Middle frontal gyrus (tissue), 1 donor: ENCODE data around the gene PTTG1IP.

ENCODE experiments used
- DNase-seq: peaks from one replicate; pipeline ENCODE4 v3.0.0-alpha.2; 2015; ENCODE audit warnings: low spot score; ENCODE audit errors: extremely low spot score

PTTG1IP gene

GRCh38 chr21:44896561-44897286 lies 23.2 kb upstream of the PTTG1IP start:
- no peak for DNase-seq

GRCh38 chr21:44895859-44896258 lies 22.4 kb upstream of the PTTG1IP start:
- no peak for DNase-seq

- DNase-seq: no peak
These were observed 21.3 kb upstream of the PTTG1IP start for GRCh38 chr21:44894687-44895302.

- DNase-seq: no peak
These were observed 20.6 kb upstream of the PTTG1IP start for GRCh38 chr21:44893948-44894656.

- DNase-seq: no peak
These were observed 19.7 kb upstream of the PTTG1IP start for GRCh38 chr21:44893278-44893556.

GRCh38 chr21:44892536-44893277 lies 19.2 kb upstream of the PTTG1IP start:
- no peak for DNase-seq

GRCh38 chr21:44892095-44892494 lies 18.6 kb upstream of the PTTG1IP start:
- no peak for DNase-seq

GRCh38 chr21:44891631-44892031 lies 18.1 kb upstream of the PTTG1IP start:
- DNase-seq: no peak

- no peak for DNase-seq
These were observed 17.6 kb upstream of the PTTG1IP start for GRCh38 chr21:44890961-44891541.

- DNase-seq: no peak
These were observed 16.9 kb upstream of the PTTG1IP start for GRCh38 chr21:44890338-44890931.

GRCh38 chr21:44889625-44890337 lies 16.3 kb upstream of the PTTG1IP start:
- no peak for DNase-seq

GRCh38 chr21:44888581-44889550 lies 15.4 kb upstream of the PTTG1IP start:
- no peak for DNase-seq

GRCh38 chr21:44887807-44888580 lies 14.5 kb upstream of the PTTG1IP start:
- DNase-seq: no peak

GRCh38 chr21:44887126-44887806 lies 13.8 kb upstream of the PTTG1IP start:
- no peak for DNase-seq

GRCh38 chr21:44886113-44887075 lies 12.9 kb upstream of the PTTG1IP start:
- no peak for DNase-seq

- no peak for DNase-seq
These were observed 12.1 kb upstream of the PTTG1IP start for GRCh38 chr21:44885615-44886014.

- no peak for DNase-seq
These were observed 10.6 kb upstream of the PTTG1IP start for GRCh38 chr21:44884097-44884496.
